ENCODE data around the gene CHML. TPM values are rescaled to one million over a fixed set of nuclear protein-coding genes. Genes with fewer than 3 reads are reported as not detected.
A peak's percentile ranks its signal among the peaks of the same experiment; 100 is the strongest.

CHML gene
- total RNA-seq, 1 experiment from 2014 or later = 33.7 TPM

DNA sequence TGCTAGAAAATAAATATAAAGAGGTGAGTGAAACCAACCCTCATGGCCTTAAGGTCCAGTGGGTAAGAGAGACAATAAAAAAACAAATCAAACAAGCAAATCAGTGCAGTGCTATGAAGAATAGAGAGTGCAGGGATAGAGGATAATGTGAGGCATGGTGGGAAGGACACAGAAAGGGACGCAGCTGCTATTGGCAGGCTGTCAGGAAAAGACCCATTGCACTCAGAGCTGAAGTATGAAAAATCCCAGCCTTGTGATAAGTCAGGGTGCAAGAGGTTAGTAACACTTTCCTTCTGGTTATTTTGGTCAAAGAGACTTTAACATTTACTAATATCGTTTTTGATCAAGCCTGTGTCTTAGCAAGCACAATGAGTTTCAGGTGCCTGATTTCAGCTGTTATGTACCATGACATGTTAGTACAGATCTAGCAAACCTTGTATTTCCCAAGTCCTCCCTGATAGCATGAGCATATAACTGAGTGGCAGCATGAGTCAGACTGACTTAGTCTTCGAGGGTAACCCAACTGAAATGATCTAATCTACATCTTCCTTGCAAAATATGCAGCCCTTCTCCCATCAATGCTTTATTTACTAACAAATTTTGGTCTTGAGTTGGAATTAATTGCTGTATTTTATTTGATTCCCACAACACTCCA is 31.7 kb downstream of the CHML start:
- BruUV-seq (replicated peaks) = no TSS peak
- CTCF ChIA-PET = interaction anchor here (0.7 to 9.1 kb wide), 8 partner anchors 13 to 287 kb away, joined by 3 to 155 read pairs (median 4); no protein-coding TSS in a partner anchor
- H3K27ac Mint-ChIP-seq (ENCODE audit: low read depth, unreplicated experiment) = peak overlapping the region; percentile 21

DNA sequence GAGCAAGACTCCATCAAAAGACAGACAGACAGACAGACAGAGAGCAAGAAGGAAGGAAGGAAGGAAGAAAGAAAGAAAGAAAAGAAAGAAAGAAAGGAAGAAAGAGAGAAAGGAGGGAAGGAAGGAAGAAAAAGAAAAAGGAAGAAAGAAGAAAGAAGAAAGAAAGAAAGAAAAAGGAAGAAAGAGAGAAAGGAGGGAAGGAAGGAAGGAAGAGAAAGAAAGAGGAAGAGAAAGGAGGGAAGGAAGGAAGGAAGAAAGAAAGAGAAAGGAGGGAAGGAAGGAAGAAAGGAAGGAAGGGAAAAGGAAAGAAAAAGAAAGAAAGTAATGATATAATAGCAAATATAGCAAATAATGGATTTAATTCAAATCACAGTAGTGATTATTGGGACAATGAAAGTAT is 32.7 kb downstream of the CHML start:
- no peak for DNase-seq (ENCODE audit: unreplicated experiment)
- TF ChIP-seq, protein P1, sequence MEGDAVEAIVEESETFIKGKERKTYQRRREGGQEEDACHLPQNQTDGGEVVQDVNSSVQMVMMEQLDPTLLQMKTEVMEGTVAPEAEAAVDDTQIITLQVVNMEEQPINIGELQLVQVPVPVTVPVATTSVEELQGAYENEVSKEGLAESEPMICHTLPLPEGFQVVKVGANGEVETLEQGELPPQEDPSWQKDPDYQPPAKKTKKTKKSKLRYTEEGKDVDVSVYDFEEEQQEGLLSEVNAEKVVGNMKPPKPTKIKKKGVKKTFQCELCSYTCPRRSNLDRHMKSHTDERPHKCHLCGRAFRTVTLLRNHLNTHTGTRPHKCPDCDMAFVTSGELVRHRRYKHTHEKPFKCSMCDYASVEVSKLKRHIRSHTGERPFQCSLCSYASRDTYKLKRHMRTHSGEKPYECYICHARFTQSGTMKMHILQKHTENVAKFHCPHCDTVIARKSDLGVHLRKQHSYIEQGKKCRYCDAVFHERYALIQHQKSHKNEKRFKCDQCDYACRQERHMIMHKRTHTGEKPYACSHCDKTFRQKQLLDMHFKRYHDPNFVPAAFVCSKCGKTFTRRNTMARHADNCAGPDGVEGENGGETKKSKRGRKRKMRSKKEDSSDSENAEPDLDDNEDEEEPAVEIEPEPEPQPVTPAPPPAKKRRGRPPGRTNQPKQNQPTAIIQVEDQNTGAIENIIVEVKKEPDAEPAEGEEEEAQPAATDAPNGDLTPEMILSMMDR (IDR thresholded peaks at IDR 0.05; ENCODE audit: unreplicated experiment) = no peak
- H3K27me3 Mint-ChIP-seq (ENCODE audit: insufficient read depth, unreplicated experiment) = no peaks in the 10 kb centered on the region
- intact Hi-C loops (cut with micrococcal nuclease) = loop anchor here (2.0 kb wide), 1 partner anchor 15 kb away; no protein-coding TSS in a partner anchor
- peaks cover 47% of the 10 kb centered on the region for H3K4me1 Mint-ChIP-seq (ENCODE audit: insufficient read depth, unreplicated experiment)
- BruUV-seq (replicated peaks) = no TSS peak
- peaks cover 31% of the 10 kb centered on the region for H3K36me3 Mint-ChIP-seq (ENCODE audit: insufficient read depth, unreplicated experiment)
- ChIA-PET CTCF (interaction anchor here (1.0 to 9.1 kb wide), 4 partner anchors 14 to 228 kb away, joined by 3 to 155 read pairs (median 36); no protein-coding TSS in a partner anchor), POLR2A (interaction anchor here (0.7 to 8.6 kb wide), 13 partner anchors 10 to 88 kb away, joined by 3 to 126 read pairs (median 7); partner anchors contain the start of genes CHML, FH and OPN3)
- no peak overlapping the region for H3K4me3 Mint-ChIP-seq (ENCODE audit: unreplicated experiment)
- no peaks in the 10 kb centered on the region for H3K9me3 Mint-ChIP-seq (ENCODE audit: unreplicated experiment)
- H3K27ac Mint-ChIP-seq (ENCODE audit: low read depth, unreplicated experiment) = peak overlapping the region; percentile 89

More for the DNA sequence above, 31.7 kb downstream of the CHML start:
- Mint-ChIP-seq H3K27me3 (ENCODE audit: insufficient read depth, unreplicated experiment) (no peaks in the 10 kb centered on the region), H3K36me3 (ENCODE audit: insufficient read depth, unreplicated experiment) (peaks cover 26% of the 10 kb centered on the region), H3K9me3 (ENCODE audit: unreplicated experiment) (no peaks in the 10 kb centered on the region), H3K4me3 (ENCODE audit: unreplicated experiment) (peak overlapping the region; percentile 15), H3K4me1 (ENCODE audit: insufficient read depth, unreplicated experiment) (peaks cover 43% of the 10 kb centered on the region)
- peak; percentile 92 for DNase-seq (ENCODE audit: unreplicated experiment)
- POLR2A ChIA-PET = interaction anchor here (0.5 to 8.6 kb wide), 22 partner anchors 8 to 1139 kb away, joined by 3 to 126 read pairs (median 4); partner anchors contain the start of genes CHML, FH, KMO and OPN3
- intact Hi-C loops (cut with micrococcal nuclease) = no loop called here
- TF ChIP-seq, protein P1 (IDR thresholded peaks at IDR 0.05; ENCODE audit: unreplicated experiment) = no peak

DNA sequence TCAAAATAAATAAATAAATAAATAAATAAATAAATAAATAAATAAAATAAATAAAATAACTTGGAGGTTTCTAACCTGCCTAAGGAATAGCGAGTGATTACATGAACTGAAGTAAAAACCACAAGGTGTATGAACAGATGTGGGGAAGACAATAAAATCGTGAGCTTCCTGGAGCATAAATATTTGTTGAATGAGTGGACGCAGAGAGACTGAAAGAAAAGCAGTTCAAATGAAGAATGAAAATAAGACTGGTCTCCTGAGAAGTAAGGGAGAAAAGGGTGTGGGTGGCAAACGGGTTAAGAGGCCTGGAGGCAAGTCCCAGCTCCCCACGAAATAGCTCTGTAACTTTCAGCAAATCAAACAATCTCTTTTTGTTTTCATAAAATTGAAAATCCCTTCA is 33.6 kb downstream of the CHML start:
- CTCF ChIA-PET = interaction anchor here (0.7 to 9.1 kb wide), 16 partner anchors 13 to 1255 kb away, joined by 3 to 155 read pairs (median 4); partner anchors contain the start of gene KMO
- peak overlapping the region; percentile 89 for H3K27ac Mint-ChIP-seq (ENCODE audit: low read depth, unreplicated experiment)
- peaks cover 38% of the 10 kb centered on the region for H3K36me3 Mint-ChIP-seq (ENCODE audit: insufficient read depth, unreplicated experiment)
- peak overlapping the region; percentile 53 for H3K4me3 Mint-ChIP-seq (ENCODE audit: unreplicated experiment)
- TF ChIP-seq, protein P1 (IDR thresholded peaks at IDR 0.05; ENCODE audit: unreplicated experiment) = no peak
- H3K4me1 Mint-ChIP-seq (ENCODE audit: insufficient read depth, unreplicated experiment) = peaks cover 55% of the 10 kb centered on the region
- H3K27me3 Mint-ChIP-seq (ENCODE audit: insufficient read depth, unreplicated experiment) = no peaks in the 10 kb centered on the region
- peak; percentile 77 for DNase-seq (ENCODE audit: unreplicated experiment)
- intact Hi-C loops (cut with micrococcal nuclease) = loop anchor here (2.0 kb wide), 1 partner anchor 14 kb away; no protein-coding TSS in a partner anchor
- H3K9me3 Mint-ChIP-seq (ENCODE audit: unreplicated experiment) = no peaks in the 10 kb centered on the region
- BruUV-seq (replicated peaks) = no TSS peak
- POLR2A ChIA-PET = interaction anchor here (0.6 to 8.6 kb wide), 19 partner anchors 9 to 232 kb away, joined by 3 to 126 read pairs (median 4); partner anchors contain the start of genes CHML, FH, KMO and OPN3

DNA sequence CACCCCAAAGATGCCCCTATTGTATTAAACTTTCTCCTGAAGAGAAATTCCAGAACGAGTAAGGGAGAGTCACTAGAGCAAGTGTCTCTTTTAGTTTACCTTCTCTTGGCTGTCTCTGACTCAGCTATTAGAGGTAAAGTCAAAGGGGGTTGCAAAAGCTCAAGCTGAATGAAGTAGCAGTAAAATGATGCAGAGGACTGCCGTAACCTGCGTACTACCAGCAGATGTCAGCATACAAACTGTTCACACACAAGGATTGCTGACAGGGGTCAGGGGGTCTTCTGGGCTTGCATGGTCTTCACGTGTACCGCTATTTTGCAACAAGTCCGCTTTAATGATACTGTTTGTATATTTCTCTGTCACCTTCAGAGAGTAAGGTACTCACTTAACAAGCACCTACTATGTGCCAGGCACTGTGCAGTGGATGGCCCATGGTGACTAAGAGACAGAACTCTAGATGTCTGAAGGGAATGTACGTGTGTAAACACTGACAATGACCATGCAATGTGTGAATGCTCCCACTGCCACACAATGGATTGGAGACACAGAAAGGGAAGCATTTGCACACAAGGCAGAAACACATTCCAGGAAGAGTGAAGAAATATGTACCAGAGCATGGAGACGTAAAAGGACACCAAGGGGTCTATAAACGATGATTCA is 34.9 kb downstream of the CHML start:
- H3K27me3 Mint-ChIP-seq (ENCODE audit: insufficient read depth, unreplicated experiment) = no peaks in the 10 kb centered on the region
- peaks cover 50% of the 10 kb centered on the region for H3K36me3 Mint-ChIP-seq (ENCODE audit: insufficient read depth, unreplicated experiment)
- H3K4me3 Mint-ChIP-seq (ENCODE audit: unreplicated experiment) = no peak overlapping the region
- POLR2A ChIA-PET = interaction anchor here (0.6 to 8.6 kb wide), 10 partner anchors 13 to 233 kb away, joined by 3 to 126 read pairs (median 5); partner anchors contain the start of genes CHML, FH, KMO and OPN3
- intact Hi-C loops (cut with micrococcal nuclease) = no loop called here
- H3K27ac Mint-ChIP-seq (ENCODE audit: low read depth, unreplicated experiment) = peak overlapping the region; percentile 89
- TF ChIP-seq, protein P1 (IDR thresholded peaks at IDR 0.05; ENCODE audit: unreplicated experiment) = peak; percentile 34
- CTCF ChIA-PET = interaction anchor here (0.7 to 9.1 kb wide), 13 partner anchors 12 to 638 kb away, joined by 3 to 155 read pairs (median 4); partner anchors contain the start of genes EXO1, FH and KMO
- no peaks in the 10 kb centered on the region for H3K9me3 Mint-ChIP-seq (ENCODE audit: unreplicated experiment)
- no TSS peak for BruUV-seq (replicated peaks)
- H3K4me1 Mint-ChIP-seq (ENCODE audit: insufficient read depth, unreplicated experiment) = peaks cover 65% of the 10 kb centered on the region
- DNase-seq (ENCODE audit: unreplicated experiment) = peak; percentile 78

Measured in MCF 10A (cell line).